NT2/D1 (cell line): Measurements from ENCODE around the gene POPDC2.

ENCODE experiments used
- YY1 ChIP-seq: IDR thresholded peaks from 2 replicates; pipeline ENCODE4 v1.6.1; 2011; ENCODE audit not compliant: insufficient read length, insufficient read depth
- ZNF274 ChIP-seq: IDR thresholded peaks from 2 replicates; pipeline ENCODE4 v1.6.1; 2011; ENCODE audit warnings: mild to moderate bottlenecking, low read depth, low read length

- TF ChIP-seq ZNF274 (no peak), YY1 (no peak)
These were observed 32.9 kb downstream of the POPDC2 start for GRCh38 chr3:119627461-119627860.
